Measurements from ENCODE around the gene CEP85.
"Not testable (repeated sequence)": the region's sequence is repeated elsewhere in the genome, so short reads cannot be mapped to it uniquely, and the experiment has no call there.

CEP85 gene

DNA sequence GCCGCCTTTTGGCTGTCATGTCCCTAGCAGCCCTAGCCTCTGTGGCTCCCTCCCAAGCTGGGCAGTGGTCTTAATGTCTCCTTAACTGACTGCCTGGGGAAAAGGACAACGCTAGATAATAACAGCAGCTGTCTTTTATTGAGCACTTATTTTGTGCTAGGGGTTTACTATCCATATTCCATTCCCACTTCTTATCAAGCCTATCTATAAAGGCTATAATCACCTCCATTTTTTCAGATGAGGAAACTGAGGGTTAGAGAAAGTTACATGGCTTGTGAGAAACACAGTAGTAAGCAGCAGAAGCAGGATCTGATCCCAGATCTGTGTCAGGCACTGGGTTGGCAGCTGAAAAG lies 52.0 kb downstream of the CEP85 start:
- H3K27me3 ChIP-seq (replicated peaks; ENCODE audit: control insufficient read depth, insufficient read depth, low read length), result no peaks in the 10 kb centered on the region
- peaks cover 67% of the 10 kb centered on the region for H3K4me1 ChIP-seq (ENCODE audit: control insufficient read depth, insufficient read depth, low read length)
- H3K4me3 ChIP-seq (ENCODE audit: low read length), result no peak overlapping the region
- peaks cover 4% of the 10 kb centered on the region for H3K36me3 ChIP-seq (ENCODE audit: control insufficient read depth, insufficient read depth, low read length, severe bottlenecking)
- no peak overlapping the region for H3K9ac ChIP-seq (ENCODE audit: low read length)
- no peaks in the 10 kb centered on the region for H3K9me3 ChIP-seq (ENCODE audit: control insufficient read depth, low read length)
- no peak for DNase-seq (ENCODE audit: low read depth)

DNA sequence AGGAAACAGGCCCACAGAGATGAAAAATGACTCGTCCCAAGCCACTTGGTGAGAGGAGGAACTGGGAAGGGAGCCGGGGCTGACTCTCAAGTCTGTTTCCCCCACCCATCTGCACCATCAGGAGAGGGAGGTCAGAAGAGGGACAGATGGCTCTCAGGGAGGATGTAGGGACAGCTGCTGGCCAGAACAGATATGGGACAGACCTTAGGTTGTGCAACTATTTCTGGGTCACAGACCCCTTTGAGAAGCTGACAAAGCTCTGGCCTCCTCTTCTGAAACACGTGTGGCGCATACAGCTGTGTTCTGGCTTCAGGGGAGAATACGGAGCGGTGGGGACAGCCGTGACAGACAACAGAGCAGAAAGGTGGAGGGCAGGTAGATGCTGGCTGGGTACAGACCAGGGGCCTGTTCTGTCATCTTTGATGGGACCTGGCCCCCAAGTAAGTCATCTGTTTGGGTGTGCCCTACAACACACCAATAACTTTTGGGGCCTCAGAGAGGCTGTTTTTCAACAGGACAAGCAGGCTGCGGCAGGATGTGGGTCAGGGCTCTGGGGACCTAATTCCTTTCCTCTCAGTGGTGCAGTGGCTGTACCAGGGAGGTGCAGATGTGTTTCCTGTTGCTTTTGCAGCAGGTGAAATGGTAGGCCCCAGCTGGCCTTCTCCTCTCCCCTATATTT lies 53.2 kb downstream of the CEP85 start:
- H3K4me1 ChIP-seq (ENCODE audit: control insufficient read depth, insufficient read depth, low read length), result peaks cover 57% of the 10 kb centered on the region
- no peaks in the 10 kb centered on the region for H3K36me3 ChIP-seq (ENCODE audit: control insufficient read depth, insufficient read depth, low read length, severe bottlenecking)
- no peak overlapping the region for H3K4me3 ChIP-seq (ENCODE audit: low read length)
- H3K9me3 ChIP-seq (ENCODE audit: control insufficient read depth, low read length), result no peaks in the 10 kb centered on the region
- H3K27me3 ChIP-seq (replicated peaks; ENCODE audit: control insufficient read depth, insufficient read depth, low read length), result no peaks in the 10 kb centered on the region
- DNase-seq (ENCODE audit: low read depth), result no peak
- peak overlapping the region; percentile 30 for H3K9ac ChIP-seq (ENCODE audit: low read length)

DNA sequence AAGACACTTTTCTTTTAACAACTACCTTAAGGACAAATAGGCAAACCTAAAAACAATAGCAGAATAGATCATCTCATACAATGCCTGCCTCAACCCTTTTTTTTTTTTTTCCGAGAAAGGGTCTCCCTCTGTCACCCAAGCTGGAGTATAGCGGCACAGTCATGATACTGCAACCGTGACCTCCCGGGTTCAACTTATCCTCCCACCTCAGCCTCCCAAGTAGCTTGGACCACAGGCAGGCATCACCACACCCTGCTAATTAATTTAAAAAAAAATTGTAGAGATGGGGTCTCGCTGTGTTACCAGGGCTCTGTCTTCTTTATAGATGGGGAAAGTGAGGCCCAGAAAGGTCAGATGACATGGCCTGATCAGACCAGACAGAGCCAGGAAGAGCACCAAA lies 53.8 kb downstream of the CEP85 start:
- Histone ChIP-seq H3K4me3 (ENCODE audit: low read length) (no peak overlapping the region), H3K27me3 (replicated peaks; ENCODE audit: control insufficient read depth, insufficient read depth, low read length) (no peaks in the 10 kb centered on the region), H3K9ac (ENCODE audit: low read length) (no peak overlapping the region), H3K4me1 (ENCODE audit: control insufficient read depth, insufficient read depth, low read length) (peaks cover 51% of the 10 kb centered on the region), H3K9me3 (ENCODE audit: control insufficient read depth, low read length) (no peaks in the 10 kb centered on the region), H3K36me3 (ENCODE audit: control insufficient read depth, insufficient read depth, low read length, severe bottlenecking) (no peaks in the 10 kb centered on the region)
- no peak for DNase-seq (ENCODE audit: low read depth)

DNA sequence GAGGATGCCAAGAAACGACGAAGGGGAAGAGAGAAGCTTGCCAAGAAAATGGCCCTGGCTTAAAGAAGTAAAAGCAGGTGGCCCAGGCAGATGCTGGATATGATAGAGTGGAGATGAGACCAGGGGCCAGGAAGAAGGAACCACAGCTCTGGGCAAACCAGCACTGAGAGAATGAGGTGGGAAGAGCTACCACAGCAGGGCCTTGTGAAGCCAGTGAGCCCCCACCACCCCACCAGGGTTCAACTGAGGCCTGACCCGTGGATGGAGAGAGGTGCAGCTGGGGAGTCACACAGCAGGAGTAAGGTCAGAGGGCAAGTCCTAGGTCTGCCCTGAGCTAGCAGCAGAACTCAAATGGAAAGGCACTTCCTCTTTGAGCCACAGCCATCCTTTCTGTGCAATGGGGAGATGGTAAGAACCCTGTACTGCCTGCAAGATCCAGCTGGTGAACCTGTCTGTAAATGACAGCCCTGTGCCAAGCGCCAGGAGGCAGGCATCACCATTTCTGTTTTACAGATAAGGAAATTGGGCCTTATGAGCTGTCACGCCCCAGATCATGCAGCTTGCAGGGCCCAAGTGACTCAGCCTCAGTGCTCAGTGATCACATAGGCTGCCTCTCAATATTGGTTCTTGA lies 54.4 kb downstream of the CEP85 start:
- H3K9ac ChIP-seq (ENCODE audit: low read length), result no peak overlapping the region
- DNase-seq (ENCODE audit: low read depth), result no peak

DNA sequence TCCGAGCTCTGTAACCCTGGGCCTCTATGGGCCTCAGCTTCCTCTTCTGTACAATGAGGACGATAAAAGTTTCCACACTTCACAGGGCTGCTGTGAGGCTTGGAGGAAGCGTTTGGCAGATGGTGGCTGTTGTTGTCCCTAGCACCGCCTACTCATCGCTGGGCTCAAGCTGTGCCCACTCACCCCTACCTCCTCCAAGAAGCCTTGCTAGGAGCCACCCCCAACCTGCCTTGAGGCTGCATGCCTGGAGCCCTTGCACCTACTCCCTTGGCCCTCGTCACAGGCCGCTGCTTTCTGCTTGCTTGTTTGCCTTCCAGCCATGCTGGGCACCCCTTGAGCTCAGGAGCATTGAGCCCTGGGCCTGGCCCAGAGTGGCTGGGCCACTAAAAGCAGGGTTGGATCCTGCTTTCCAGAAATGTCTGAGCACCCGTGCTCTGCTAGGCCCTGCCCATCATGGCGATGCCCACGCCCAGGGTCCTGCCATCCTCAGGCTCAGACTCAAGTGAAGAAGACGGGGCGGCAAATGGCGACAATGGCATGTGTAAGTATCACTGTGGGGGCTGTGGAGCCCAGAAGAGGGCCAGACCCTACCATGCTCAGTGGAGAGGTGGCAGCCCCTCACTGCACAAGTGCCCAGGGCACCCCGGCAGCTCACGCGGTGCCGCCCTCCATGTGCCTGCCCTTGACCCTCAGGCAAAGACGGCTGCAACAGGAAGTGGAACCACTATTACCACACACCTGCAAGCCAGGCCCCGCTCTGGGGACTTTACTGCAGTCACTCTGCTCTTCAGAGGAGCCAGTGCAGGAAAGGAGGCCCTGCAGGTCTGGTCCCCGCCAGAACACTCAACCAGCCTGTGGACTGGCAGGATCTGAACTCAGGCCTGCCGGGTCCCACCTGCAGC lies 55.4 kb downstream of the CEP85 start:
- Histone ChIP-seq H3K27me3 (replicated peaks; ENCODE audit: control insufficient read depth, insufficient read depth, low read length) (no peaks in the 10 kb centered on the region), H3K36me3 (ENCODE audit: control insufficient read depth, insufficient read depth, low read length, severe bottlenecking) (peaks cover 6% of the 10 kb centered on the region), H3K9ac (ENCODE audit: low read length) (no peak overlapping the region), H3K9me3 (ENCODE audit: control insufficient read depth, low read length) (no peaks in the 10 kb centered on the region), H3K4me1 (ENCODE audit: control insufficient read depth, insufficient read depth, low read length) (peaks cover 35% of the 10 kb centered on the region), H3K4me3 (ENCODE audit: low read length) (no peak overlapping the region)
- DNase-seq (ENCODE audit: low read depth), result no peak

More for the DNA sequence above, 54.4 kb downstream of the CEP85 start:
- peaks cover 45% of the 10 kb centered on the region for H3K4me1 ChIP-seq (ENCODE audit: control insufficient read depth, insufficient read depth, low read length)
- no peaks in the 10 kb centered on the region for H3K27me3 ChIP-seq (replicated peaks; ENCODE audit: control insufficient read depth, insufficient read depth, low read length)
- no peak overlapping the region for H3K4me3 ChIP-seq (ENCODE audit: low read length)
- no peaks in the 10 kb centered on the region for H3K36me3 ChIP-seq (ENCODE audit: control insufficient read depth, insufficient read depth, low read length, severe bottlenecking)
- H3K9me3 ChIP-seq (ENCODE audit: control insufficient read depth, low read length), result no peaks in the 10 kb centered on the region

DNA sequence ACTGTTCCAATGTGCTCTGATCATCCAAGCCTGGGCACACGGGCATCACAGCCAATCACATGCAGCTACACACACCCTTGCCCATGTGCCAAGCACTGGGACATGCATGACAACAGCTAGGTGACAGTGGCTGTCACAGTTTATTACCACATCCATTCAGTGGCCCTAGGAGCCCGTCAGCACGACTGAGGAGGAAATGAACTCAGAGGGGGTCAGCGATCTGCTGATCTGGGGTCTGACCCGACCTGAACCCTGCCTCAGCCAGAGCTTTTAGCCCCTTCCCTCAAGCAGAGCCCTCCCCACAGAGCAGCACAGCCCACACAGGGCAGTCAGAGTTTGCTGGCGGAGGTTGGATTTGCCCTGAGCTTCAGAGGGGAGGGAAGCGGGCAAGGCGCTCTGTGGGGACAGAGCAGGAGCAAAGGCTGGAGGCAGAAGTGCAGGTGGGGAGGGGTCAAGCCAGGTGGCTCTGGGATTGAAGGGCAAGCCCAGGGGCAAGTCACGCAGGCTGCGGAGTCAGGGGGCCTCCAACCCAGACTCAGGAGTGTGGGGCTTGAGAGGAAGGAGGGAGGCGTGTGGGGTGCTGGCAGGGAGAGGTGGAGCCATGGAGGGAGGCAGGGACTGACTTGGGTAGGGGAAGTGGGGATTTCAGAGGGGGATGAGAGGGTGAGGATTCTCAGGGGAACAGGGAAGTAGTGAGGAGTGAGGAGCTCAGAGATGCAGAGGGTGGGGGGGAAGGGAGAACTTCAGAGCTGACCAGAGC lies 56.3 kb downstream of the CEP85 start:
- DNase-seq (ENCODE audit: low read depth), result no peak

DNA sequence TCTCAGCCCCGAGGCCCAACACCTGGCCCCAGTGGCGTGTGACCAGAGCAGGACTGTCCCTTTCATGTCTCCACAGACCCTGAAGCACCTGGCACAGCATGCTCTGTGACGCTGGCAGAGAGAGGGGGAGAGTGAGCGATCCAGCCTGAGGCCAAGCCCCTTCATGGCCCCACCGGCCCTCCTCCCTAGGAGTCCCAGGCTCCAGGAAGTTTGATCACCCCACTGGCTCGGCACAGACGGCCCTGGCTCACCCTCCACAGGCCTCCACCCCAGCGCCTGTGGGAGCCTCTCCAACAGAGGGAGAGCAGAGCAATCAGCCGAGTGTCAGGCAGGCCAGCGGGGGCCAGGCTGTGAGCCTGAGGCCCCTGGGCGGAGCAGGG lies 56.9 kb downstream of the CEP85 start:
- H3K9me3 ChIP-seq (ENCODE audit: control insufficient read depth, low read length), result no peaks in the 10 kb centered on the region
- no peak overlapping the region for H3K4me3 ChIP-seq (ENCODE audit: low read length)
- DNase-seq (ENCODE audit: low read depth), result no peak
- peaks cover 11% of the 10 kb centered on the region for H3K36me3 ChIP-seq (ENCODE audit: control insufficient read depth, insufficient read depth, low read length, severe bottlenecking)
- H3K27me3 ChIP-seq (replicated peaks; ENCODE audit: control insufficient read depth, insufficient read depth, low read length), result no peaks in the 10 kb centered on the region
- no peak overlapping the region for H3K9ac ChIP-seq (ENCODE audit: low read length)
- peaks cover 22% of the 10 kb centered on the region for H3K4me1 ChIP-seq (ENCODE audit: control insufficient read depth, insufficient read depth, low read length)

More for the DNA sequence above, 56.3 kb downstream of the CEP85 start:
- Histone ChIP-seq H3K27me3 (replicated peaks; ENCODE audit: control insufficient read depth, insufficient read depth, low read length) (no peaks in the 10 kb centered on the region), H3K36me3 (ENCODE audit: control insufficient read depth, insufficient read depth, low read length, severe bottlenecking) (peaks cover 6% of the 10 kb centered on the region), H3K4me1 (ENCODE audit: control insufficient read depth, insufficient read depth, low read length) (peaks cover 27% of the 10 kb centered on the region), H3K4me3 (ENCODE audit: low read length) (no peak overlapping the region), H3K9me3 (ENCODE audit: control insufficient read depth, low read length) (no peaks in the 10 kb centered on the region), H3K9ac (ENCODE audit: low read length) (no peak overlapping the region)

DNA sequence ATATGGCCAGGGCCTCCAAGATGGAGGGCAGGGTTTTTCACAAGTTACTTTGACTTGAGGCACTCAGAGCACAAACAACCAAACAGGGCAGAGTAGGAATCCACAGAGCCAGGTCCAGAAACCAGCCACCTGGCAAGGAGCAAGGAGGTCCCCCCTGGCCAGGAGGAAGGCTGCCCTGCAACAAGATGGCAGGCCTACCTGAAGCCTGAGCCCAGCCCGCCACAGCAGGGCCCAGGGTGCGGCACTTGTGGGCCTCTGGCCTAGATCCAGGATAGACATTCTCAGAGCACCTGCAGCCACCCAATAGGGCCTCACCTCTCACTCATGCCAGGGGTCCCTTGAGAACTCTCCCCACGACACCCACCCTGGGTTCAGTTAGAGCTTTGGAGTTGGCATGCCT lies 57.4 kb downstream of the CEP85 start:
- Histone ChIP-seq H3K36me3 (ENCODE audit: control insufficient read depth, insufficient read depth, low read length, severe bottlenecking) (peaks cover 17% of the 10 kb centered on the region), H3K27me3 (replicated peaks; ENCODE audit: control insufficient read depth, insufficient read depth, low read length) (no peaks in the 10 kb centered on the region), H3K9me3 (ENCODE audit: control insufficient read depth, low read length) (no peaks in the 10 kb centered on the region), H3K9ac (ENCODE audit: low read length) (no peak overlapping the region), H3K4me3 (ENCODE audit: low read length) (no peak overlapping the region), H3K4me1 (ENCODE audit: control insufficient read depth, insufficient read depth, low read length) (peaks cover 18% of the 10 kb centered on the region)
- DNase-seq (ENCODE audit: low read depth), result no peak

DNA sequence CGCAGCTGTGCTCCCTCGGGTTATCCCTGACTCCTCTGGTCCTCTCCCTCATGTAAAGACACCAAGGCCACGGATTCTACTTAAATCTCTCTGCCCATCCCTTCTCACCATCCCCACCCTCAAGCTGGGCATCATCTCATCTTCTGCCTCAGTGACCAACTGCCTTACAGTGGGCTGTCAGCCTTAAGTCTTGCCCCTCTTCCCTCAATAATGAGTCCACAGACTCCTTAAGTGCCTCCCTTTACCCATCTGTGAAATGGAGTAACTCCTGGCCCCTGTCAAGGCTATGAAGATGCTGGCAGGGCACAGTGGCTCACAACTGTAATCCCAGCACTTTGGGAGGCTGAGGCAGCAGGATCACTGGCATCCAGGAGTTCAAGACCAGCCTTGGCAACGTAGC lies 57.9 kb downstream of the CEP85 start:
- Histone ChIP-seq H3K4me1 (ENCODE audit: control insufficient read depth, insufficient read depth, low read length) (peaks cover 15% of the 10 kb centered on the region), H3K9ac (ENCODE audit: low read length) (no peak overlapping the region), H3K36me3 (ENCODE audit: control insufficient read depth, insufficient read depth, low read length, severe bottlenecking) (peaks cover 22% of the 10 kb centered on the region), H3K4me3 (ENCODE audit: low read length) (no peak overlapping the region), H3K9me3 (ENCODE audit: control insufficient read depth, low read length) (no peaks in the 10 kb centered on the region), H3K27me3 (replicated peaks; ENCODE audit: control insufficient read depth, insufficient read depth, low read length) (no peaks in the 10 kb centered on the region)
- DNase-seq (ENCODE audit: low read depth), result no peak

DNA sequence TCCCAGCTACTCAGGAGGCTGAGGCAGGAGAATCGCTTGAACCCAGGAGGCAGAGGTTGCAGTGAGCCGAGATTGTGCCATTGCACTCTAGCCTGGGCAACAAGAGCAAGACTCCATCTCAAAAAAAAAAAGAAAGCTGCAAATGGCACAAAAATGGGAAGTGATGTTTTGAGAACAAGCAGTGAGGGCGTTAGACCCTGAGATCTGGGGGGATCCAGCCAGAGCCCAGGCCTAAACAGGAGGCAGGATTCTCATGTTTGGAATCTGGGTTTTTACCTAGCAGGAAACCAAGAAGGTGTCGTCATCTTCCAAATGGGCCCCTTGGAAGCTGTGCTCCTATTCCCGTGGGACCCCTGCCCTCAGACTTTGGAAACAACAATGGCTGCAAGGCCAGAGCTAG lies 58.7 kb downstream of the CEP85 start:
- H3K9me3 ChIP-seq (ENCODE audit: control insufficient read depth, low read length); H3K27me3 ChIP-seq (replicated peaks; ENCODE audit: control insufficient read depth, insufficient read depth, low read length); H3K9ac ChIP-seq (ENCODE audit: low read length); H3K4me1 ChIP-seq (ENCODE audit: control insufficient read depth, insufficient read depth, low read length); DNase-seq (ENCODE audit: low read depth); H3K4me3 ChIP-seq (ENCODE audit: low read length): not testable (repeated sequence)
- H3K36me3 ChIP-seq (ENCODE audit: control insufficient read depth, insufficient read depth, low read length, severe bottlenecking), result peaks cover 22% of the 10 kb centered on the region

All from adipocyte (in vitro differentiated cells).